Measurements from ENCODE around the gene CREM.

CREM gene

GRCh38 chr10:35136263-35136815 is 9.7 kb downstream of the CREM start:
- DNase-seq, result no peak

- no peak for DNase-seq
Observed at GRCh38 chr10:35140126-35140525, 13.5 kb downstream of the CREM start.

DNA sequence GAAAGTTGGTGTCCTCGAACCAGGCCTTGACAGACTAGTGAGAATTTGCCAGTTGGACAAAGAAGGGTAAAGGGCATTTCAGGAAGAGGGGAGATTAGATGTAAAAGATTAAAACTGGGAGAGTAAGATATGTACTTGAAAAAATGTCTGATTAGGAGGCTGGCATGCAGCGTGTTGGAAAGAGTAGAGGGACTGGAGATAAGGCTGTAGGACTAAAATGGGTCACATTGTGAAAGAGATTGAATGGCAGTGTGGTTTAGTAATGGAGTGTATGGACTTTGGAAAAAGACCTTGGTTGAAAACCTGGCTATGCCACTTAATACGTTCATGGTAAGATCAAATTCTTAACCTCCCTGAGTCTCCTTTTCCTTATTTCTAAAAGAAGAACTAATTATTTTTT is 14.1 kb downstream of the CREM start:
- no peak for DNase-seq

DNA sequence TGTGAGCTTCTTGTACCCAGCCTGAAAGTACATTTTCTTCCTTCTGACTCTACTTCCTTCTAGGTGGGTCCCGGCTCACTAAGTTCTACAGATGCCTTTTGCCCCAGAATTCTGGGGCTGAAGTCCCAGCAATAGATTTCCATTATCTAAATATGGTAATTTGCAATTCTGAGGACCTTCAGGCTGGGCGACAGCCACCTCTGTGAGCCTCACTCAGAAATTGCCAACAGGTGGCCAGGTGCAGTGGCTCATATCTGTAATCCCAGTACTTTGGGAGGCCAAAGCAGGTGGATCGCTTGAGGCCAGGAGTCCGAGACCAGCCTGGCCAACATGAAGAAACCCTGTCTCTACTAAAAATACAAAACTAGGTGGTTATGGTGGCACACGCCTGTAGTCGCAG is 23.7 kb downstream of the CREM start:
- no peak for DNase-seq

DNA sequence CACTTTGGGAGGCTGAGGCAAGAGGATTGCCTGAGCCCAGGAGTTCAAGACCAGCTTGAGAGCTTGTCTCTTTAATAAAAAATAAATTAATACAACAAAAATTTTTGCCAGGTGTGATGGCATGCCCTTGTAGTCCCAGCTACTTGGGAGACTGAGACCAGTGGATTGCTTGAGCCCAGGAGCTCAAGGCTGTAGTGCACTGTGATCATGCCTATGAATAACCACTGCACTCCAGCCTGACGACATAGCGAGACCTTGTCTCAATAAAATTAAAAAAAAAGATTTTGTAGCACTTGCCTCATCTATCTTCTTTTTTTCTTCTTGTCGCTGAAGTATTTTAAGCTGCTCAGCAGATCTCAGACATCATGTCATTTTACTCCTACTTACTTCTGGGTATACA is 26.3 kb downstream of the CREM start:
- DNase-seq, result no peak

GRCh38 chr10:35153716-35154115 is 27.1 kb downstream of the CREM start:
- DNase-seq, result no peak

DNA sequence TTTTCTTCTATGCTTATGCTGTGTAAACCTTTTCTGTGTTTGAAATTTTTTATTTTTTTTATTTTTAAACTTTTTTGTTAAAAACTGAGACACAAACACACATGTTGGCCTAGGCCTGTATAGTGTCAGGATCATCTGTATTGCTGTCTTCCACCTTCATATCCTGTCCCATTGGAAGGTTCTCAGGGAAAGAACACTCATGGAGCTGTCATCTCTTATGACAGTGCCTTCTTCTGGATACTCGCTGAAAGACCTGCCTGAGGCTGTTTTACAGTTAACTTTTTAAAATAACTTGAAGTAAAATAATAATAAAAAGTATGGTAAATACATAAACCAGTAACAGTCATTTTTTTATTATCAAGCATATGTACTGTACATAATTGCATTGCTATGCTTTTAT is 34.1 kb downstream of the CREM start:
- DNase-seq, result no peak

DNA sequence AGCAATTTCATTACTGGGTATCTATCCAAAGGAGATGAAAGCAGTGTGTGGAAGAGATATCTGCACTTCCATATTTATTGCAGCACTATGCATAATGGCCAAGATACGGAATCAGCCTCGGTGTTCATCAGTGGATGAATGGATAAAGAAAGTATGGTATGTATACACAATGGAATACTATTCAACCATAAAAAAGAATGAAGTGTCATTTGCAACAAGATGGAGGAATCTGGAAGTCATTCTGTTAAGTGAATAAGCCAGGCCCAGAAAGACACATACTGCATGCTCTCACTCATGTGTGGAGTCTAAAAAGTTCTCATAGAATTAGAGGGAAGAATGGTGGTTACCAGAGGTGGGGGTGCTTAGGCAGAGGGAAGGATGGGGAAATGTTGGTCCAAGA is 35.3 kb downstream of the CREM start:
- no peak for DNase-seq

DNA sequence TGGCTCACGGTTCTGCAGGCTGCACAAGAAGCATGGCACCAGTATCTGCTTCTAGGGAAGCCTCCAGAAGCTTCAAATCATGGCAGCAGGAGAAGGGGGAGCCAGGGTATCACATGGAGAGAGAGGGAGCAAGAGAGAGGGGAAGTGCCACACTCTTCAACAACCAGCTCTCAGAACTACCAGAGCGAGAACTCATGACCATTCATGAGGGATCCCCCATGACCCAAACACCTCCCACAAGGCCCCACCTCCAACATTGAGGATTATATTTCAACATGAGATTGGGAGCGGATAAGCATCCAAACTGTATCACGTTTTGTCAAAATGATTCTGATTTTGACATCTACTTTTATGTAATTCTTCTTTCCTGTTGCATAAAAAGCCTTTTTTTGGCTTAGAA is 38.5 kb downstream of the CREM start:
- DNase-seq, result no peak

DNA sequence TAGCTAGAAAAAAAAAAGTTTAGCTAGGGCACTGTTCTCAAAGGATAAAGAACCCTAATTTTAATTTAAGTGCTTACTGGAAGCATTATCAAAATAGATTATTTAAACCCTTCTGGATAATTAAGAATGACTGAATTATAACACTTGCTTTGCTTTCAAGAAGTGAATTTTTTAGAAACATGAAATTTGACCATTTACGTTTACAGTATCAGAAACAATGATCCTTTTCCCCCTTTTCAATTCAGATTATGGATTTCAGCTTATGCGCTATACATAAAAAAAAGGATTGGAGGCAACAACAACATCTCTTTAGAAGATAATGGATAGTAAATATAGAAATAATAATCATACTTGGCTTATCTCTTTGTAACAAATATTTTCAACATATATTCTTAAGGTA is 39.2 kb downstream of the CREM start:
- no peak for DNase-seq

DNA sequence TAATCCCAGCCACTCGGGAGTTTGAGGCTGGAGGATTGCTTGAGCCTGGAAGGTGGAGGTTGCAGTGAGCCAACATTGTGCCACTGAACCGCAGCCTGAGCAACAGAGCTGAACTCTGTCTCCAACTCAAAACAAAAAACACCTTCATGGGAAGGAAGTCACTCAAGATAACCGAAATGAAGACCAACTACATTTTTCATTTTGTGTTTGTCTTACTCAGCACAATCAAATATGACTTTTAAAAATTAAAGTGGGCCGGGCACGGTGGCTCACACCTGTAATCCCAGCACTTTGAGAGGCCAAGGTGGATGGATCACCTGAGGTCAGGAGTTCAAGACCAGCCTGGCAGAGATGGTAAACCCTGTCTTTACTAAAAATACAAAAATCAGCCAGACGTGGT is 40.0 kb downstream of the CREM start:
- DNase-seq, result no peak

- no peak for DNase-seq
Observed at GRCh38 chr10:35167342-35167741, 40.7 kb downstream of the CREM start.

DNA sequence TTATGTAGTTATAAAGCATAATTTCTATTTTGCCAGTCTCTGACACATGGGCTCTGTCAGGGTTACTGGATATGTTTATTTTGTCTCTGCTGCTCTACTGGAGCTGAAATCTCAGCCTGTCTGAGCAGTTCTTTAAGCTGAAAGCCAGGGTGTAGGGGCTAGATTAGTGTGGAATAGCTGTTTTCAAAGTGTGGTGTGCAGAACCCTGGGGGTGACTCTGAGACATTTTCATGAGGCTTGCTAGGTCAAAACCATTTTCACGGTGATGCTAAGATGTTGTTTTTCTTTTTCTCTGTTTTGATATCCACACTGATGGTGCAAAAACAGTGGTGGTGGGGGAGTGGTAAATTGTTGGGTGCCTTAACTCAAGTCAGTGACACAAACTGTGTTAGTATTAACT is 45.5 kb downstream of the CREM start:
- DNase-seq, result no peak

DNA sequence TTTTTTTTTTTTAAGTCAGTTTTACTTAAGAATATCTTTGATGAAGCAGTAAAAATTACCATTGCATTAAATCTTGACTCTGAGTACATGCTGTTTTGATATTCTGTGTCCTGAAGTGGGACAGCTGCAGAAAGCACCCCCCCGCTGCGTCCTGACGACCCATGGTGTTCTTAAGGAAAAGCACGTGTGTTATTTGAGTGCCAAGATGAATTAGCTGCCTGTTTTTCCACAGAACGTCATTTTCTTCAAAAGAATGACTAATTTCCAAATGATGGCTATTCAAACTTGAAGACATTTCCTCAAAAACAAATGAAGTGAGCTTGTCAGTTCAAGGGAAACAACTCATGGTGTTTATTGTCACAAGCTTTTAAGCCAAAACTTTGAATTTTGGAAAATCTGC is 45.9 kb downstream of the CREM start:
- DNase-seq, result no peak

DNA sequence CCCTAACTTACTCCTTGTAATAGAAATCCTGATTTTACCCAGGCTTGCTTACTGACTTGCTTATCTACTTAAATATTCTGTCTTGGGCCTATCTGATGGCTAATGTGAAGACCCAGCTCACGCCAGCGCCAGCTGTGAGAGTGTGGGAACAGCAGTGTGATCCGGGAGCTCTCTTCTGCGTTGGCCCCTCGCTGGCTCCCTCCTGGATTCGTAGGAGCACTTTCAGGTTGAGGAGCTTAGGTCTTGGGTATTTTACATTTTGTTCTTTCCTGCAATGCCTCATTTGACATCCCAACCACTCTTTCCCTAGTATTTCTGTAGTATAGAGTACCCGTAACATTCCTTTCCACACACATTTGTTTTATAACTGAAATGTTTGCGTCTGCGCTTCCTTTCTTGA is 51.7 kb downstream of the CREM start:
- no peak for DNase-seq

- no peak for DNase-seq
Observed at GRCh38 chr10:35182631-35183510, 56.2 kb downstream of the CREM start.

GRCh38 chr10:35184527-35185171 is 58.0 kb downstream of the CREM start:
- DNase-seq, result no peak

GRCh38 chr10:35185260-35186034 is 58.8 kb downstream of the CREM start:
- no peak for DNase-seq

- no peak for DNase-seq
Observed at GRCh38 chr10:35188954-35189353, 62.3 kb downstream of the CREM start.

DNA sequence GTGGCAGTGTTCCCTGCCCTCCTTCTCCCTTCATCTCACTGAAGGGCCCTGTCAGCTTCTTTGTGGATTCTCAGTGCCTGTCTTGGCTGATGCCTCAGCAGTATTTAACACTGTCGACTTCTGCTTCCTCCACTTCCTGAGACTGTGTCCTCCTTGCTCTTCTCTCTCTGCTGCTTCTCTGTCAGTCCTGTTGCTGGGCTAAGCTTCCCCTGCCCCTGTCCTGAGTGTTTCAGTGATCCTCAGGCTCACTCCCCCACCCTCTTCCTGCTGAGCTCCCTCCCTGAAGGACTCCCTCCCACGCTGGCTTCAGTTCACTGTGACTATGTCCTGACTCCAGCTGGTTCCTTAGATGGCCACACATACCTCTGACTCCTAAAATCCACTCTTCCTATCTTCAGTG is 64.9 kb downstream of the CREM start:
- no peak for DNase-seq

GRCh38 chr10:35192645-35193249 is 66.1 kb downstream of the CREM start:
- DNase-seq, result no peak

GRCh38 chr10:35194471-35194870 is 67.8 kb downstream of the CREM start:
- no peak for DNase-seq

- DNase-seq, result no peak
Observed at GRCh38 chr10:35194906-35195305, 68.3 kb downstream of the CREM start.

All from amniotic stem cell (primary cell).